Measurements from ENCODE around the gene AFAP1.
"Not testable (repeated sequence)": the region's sequence is repeated elsewhere in the genome, so short reads cannot be mapped to it uniquely, and the experiment has no call there.

Gene AFAP1

DNA sequence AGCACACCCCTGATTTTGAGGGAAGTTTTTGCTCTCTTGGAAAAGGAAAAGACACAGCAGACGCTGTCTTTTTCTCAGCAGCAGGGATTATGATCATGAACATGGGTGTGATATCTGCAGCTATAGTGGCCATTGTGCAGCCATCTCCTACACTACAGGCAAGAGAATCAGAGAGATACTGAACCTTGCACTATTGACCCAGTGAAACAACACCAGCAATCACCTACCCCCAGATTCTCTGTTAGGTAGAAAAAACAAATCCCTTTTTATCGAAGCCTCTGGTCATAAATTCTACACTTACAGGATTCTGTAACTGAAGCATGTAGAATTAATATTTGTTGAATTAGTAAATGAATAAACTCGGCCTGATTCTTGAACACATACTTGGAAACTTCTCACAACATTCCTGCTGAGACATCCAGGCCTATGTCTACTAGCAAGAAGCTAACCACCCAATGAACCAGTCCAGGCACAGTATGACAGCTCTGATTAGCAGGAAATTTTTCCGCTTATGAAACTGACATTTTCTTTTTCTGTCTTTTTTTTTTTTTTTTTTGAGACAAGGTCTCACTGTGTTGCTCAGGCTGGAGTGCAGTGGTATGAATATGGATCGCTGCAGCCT is 5.0 kb upstream of the AFAP1 start:
- no peak for DNase-seq (ENCODE audit: low spot score)

DNA sequence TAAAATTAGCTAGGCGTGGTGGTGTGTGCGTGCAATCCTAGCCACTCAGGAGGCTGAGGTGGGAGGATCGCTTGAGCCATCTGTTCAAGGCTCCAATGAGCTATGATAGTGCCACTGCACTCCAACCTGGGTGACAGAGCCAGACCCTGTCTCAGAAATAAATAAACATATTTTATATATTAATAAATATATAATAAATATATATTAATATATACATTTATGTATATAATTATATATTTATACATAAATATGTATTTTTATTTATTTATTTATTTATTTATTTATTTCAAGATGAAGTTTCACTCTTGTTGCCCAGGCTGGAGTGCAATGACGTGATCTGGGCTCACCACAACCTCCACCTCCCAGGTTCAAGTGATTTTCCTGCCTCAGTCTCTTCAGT is 4.0 kb upstream of the AFAP1 start:
- DNase-seq (ENCODE audit: low spot score) = not testable (repeated sequence)

DNA sequence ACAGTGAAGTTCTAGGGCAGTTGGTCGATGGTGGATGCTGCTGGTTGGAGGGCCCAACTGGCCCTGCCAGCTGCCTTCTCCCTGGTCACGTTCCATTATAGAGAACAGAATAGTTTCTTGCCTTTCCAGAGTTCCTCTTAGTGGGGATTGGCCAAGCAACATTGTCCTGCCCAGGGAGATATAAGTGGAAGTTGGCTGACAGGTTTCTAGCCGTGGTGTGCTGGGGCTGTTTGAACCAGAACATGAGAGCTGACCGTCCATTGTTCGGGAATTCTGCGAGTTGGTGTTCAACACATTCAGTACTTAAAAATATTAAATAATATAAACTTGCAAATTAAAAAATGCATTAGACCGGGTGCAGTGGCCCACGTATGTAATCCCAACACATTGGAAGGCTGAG is 3.5 kb upstream of the AFAP1 start:
- no peak for DNase-seq (ENCODE audit: low spot score)

DNA sequence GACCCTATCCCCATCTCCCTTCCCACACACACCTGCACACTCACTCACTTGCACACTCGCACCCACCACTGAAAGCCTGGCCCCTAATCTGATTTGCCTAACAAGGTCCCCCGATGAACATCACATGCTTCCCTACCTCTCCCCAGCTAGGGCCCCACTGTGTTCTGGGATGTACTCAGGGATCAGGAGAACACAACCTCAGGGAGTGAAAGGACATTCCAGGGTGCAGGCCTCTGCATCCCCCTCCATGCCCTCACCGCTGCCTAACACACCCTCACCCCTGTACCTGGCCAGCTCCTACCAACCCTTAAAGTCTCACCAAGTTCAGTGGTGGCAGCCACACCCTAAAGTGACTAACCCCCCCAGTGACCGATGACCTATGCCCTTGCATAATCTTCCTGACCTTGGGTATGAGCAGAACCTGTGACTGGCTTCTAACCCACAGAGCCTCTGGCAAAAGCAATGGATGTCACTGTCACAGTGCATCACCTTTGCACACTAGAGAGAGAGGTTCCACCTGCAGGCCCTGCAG is 2.4 kb upstream of the AFAP1 start:
- no peak for DNase-seq (ENCODE audit: low spot score)

DNA sequence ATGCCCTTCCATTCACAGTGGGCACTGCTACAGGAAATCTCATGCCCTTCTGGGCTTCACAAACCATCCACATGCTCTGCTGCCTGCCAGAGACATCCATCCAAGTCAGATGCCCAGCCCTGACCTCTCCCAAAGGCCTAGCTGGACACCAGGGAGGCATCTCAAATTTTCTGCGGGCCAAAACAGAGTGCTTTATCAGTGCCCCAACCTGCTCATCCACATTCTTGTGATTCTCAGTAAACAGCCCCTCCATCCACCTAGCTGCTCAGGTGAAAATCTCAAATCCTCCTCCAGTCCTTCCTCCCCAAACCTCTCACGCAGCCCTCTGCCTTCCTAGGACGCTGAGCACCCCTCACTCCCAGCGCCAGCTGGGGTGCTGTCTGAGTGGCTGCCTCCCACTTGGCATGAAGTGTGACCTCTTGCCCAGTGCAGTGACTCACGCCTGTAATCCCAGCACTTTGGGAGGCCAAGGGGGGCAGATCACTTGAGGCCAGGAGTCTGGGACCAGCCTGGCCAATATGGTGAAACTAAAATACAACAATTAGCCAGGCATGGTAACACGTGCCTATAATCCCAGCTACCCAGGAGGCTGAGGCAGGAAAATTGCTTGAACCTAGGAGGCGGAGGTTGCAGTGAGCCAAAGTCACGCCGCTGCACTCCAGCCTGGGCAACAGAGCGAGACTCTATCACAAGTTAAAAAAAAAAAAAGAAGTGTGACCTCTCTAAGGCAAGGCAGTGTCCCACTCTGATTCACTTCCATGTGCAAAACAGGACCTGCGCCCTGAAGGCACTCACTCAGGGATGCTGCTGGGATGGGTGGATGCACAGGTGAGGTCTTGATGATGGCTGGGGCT is 1.7 kb upstream of the AFAP1 start:
- no peak for DNase-seq (ENCODE audit: low spot score)

DNA sequence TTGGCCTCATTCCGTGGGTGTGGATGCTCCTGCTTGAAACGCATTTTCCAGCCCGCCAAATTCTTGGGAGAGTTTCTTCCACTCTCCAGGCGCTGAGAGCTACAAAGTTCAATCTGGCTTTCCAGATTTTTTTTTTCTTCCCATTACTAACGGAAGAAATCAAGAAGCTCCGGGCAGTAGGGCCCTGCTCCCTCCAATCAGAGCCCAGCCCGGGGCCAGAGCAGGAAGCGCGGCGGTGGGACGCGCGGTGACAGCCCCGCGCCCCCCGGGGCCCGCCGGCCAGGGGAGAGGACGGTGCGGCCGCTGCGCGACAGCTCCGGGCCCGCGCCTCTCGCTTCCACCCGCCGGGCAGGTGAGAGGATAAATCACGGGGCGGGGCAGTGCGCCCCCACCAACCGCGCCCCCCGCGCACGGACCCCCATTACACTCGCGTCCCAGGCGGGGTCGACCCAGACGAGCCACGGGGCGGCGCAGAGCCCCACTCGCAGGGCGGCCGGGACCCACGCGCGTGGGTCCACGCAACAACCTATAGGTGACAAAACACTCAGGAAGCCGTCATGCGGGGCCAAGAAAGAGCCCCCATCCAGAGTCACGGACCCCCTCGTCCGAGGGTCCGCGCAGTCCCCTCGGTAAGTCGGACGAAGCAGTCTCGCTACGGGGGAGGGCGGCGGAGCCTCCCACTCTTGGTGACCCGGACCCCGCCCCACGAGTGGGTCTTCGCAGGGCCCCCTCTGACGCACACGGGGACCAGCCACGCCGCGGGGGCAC is 868 bp downstream of the AFAP1 start:
- DNase-seq (ENCODE audit: low spot score) = peak; percentile 14

DNA sequence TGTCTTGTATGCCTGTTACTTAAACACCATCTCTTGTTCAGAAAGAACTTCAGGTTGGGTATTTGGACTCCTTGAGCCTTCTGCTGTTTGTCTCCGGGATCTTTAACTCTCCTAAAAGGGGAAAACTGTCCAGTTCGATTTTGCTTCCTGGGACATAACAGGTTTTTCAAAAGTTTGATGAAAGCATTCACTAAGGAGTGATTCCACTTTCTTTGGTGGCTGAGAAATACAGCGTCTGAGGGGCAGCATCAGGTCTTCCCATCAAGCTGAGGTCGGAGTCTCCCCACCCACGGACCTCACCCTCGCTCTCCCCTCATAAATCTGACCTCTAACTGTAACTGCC is 1.4 kb downstream of the AFAP1 start:
- DNase-seq (ENCODE audit: low spot score) = no peak

DNA sequence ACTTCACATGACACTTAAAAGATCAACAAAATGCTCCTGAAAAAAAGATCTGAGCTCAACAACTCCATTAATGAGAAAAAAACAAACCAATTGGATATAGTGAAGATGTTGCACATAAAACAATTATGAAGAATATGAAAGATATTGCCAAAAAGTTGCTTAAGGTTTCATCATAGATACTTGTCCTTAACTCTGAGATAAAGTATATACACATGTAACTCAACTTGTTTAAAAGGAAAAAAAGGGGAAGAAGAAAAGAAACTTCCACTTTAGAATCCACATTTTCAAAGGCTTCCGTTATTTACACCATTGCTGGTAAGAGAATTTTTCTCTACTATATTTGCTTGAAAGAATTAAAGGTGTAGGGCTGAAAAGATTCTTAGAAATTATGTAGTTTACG is 2.7 kb downstream of the AFAP1 start:
- DNase-seq (ENCODE audit: low spot score) = no peak

DNA sequence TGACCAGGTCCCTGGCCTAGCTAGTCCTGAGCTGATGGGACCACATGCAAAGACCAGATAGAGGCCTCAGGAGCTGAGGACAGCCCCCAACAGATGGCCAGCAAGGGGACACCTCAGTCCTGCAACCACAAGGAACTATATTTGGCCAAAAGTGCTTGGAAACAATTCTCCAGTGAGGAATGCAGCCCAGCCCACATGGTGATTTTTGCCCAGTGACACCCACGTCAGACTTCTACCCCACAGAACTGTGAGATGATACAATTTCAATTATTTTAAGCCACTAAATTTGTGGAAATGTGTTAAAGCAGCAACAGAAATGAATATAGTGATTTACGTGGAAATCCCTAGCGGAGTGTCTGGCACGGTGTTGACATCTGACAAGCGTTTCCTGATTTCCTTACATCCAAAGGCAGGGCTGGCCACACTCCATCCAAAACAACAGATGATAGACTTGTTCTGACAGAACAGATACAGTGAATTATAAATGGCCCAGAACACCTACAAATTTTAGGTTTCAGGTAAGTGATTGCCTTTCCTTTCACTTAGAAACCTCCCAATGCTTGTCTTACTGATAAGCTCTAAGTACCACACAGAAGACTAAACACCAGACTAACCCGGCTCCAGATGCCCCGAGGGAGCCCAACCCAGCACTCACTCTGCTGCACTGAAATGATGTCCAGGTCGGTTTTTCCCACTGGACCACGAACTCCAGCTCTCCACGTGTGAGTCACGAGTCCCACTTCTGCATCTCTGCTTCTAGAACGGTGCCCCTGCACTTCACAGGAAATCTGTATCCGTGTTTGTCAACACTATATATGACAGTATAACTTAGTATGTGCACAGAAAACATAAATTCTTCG is 5.8 kb downstream of the AFAP1 start:
- DNase-seq (ENCODE audit: low spot score) = no peak

DNA sequence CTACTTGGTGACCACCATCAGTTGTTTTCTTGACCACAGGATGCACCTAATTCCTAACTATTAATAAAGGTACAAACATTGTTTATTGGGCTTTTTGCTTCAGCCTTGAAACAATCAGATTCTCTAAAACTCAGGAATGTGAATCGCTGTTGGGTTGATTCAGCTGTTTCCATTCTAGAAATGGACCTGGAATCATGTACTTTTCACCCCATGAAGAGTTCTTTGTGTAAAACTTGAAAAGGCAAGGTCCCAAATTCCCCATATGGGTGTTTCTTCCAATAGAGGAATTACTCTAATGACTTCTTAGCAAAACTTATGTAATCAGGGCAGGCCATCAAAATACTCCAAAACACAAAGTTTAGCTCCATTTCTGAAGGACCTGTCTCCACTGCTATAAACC is 7.4 kb downstream of the AFAP1 start:
- DNase-seq (ENCODE audit: low spot score) = no peak

DNA sequence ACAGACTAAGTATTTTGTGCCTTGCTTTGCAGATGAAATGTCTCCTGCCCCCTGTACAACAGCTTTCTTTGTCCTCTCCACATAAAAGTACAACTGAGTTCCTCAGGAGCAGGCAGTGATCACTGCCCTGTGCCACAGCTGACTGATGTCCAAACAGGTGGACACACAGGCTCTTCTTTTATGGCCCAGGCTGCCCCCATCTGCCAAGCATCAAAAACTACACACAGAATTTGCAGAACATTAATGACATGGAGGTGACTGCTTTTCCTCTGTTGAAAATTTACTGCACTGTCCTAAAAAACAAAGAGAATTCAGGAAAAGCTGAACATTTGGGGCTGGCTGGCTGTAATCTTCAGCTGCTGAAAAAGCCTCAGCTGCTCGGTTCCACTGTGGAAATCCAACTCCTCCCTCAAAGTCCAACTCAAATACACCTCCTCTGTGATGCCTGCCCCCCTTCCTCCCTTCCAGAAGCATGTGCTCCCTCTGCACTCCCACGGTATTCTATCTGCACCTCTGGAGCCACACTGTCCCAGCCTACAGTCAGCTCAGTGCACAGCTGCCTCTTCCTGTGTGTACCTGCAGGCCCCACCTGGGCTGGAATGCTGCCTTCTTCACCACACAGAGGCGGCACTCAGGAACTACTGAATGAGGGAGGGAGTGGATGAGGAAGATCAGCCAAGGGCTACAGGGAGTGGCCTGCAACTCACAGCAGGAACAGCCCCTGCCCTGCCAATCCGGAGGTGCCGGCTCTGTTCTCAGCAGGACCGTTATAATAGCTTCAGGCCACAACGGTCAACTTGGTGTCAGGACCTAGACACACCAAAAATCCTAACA is 10.3 kb downstream of the AFAP1 start:
- peak; percentile 65 for DNase-seq (ENCODE audit: low spot score)

DNA sequence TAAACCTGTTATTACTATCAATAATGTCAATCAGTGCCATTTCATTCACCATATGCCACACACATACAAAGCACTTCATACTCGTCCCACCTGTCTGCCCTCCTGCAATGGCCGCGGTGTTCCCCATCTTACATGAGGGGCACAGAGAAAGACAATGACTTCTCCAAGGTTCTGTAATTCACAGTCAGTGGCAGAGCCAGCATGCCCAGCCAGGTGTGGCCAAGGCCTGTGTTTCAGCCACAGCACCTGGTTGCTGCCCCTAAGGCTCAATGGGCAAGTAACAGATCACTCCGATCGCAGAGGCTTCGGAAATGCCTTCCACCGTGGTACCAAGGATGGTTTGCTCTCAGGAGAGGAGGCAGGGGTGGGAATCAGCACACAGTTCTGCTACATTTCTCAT is 10.9 kb downstream of the AFAP1 start:
- no peak for DNase-seq (ENCODE audit: low spot score)

DNA sequence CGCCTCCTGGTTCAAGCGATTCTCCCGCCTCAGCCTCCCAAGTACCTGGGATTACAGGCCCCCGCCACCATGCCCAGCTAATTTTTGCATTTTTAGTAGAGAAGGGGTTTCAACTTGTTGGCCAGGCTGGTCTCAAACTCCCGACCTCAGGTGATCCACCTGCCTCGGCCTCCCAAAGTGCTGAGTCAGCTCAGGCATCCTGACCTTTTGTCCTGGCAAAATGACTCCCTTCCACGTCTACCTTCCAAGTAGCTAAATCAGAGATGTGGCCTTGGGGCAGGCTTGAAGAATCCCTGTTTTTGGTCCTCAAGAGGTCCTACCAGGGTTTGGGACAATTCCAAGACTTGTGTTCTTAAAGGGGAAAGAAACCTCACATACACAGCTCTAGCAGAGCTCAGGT is 12.8 kb downstream of the AFAP1 start:
- DNase-seq (ENCODE audit: low spot score) = no peak

DNA sequence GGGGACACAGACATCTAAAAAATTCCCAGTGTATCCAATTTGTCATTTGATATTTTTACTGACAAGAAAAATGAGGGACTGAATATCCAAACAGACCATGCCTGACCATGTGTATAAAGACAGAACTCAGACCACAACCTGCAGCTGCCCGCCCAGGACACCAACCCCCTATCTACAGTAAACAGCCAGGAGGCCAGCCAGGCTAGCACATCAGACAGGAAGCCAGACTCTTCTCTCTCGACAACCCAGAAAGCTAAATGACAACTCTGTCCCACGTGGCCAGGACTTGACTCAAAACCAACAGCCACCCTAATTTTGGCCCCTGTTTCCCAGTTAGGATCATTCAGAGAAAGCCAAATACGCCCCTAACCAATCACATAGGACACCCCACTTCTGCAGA is 15.1 kb downstream of the AFAP1 start:
- no peak for DNase-seq (ENCODE audit: low spot score)

DNA sequence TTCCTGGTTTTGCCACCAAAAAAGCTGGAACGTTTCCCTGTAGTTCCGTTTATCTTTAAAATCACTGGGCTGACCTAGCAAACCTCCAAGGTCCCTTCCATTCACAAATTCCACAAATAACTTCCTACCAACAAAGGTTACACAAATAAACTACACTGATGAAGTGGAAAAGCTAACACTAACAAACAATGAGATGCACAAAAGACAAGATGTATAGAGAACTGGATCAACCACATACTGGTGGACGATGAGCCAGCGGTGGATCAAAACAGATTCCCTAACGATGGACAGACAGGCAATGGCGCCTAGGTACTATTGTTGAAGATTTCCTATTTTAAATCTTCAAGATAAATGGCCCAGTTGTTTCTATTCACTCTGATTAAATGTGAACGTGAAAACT is 15.5 kb downstream of the AFAP1 start:
- no peak for DNase-seq (ENCODE audit: low spot score)

DNA sequence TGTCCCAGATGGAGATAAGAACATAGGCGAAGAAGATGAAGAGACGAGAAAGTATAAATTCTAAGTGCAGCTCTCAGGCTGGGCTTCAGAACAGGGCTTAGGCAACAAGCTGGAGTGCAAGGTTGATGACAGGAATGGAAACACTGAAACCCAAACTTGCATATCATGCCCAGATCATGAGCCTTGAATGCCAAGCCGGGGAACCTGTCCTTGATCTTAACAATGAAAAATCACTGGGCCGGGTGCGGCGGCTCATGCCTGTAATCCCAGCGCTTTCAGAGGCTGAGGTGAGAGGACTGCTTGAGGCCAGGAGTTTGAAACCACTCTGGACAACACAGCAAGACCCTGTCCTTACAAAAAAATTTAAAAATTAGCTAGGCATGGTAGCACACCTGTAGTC is 17.2 kb downstream of the AFAP1 start:
- DNase-seq (ENCODE audit: low spot score) = no peak

DNA sequence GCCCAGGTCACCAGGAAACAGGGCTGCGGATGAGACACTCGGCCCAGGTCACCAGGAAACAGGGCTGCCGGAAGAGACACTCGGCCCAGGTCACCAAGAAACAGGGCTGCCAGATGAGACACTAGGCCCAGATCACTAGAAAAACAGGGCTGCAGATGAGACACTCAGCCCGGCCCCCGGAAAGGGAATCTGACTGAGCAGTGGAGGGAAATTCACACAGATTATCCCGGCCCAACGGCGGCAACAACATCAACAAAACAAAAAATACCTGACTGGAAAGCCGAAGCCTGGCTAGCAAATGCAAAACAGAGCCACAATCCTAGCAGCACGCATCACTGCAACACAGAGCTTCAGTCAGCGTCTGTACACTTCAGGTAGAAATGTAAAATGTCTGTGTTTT is 20.7 kb downstream of the AFAP1 start:
- no peak for DNase-seq (ENCODE audit: low spot score)

DNA sequence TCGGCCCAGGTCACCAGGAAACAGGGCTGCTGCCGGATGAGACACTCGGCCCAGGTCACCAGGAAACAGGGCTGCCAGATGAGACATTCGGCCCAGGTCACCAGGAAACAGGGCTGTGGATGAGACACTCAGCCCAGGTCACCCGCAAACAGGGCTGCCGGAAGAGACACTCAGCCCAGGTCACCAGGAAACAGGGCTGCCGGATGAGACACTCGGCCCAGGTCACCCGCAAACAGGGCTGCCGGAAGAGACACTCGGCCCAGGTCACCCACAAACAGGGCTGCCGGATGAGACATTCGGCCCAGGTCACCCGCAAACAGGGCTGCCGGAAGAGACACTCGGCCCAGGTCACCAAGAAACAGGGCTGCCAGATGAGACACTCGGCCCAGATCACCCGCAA is 21.5 kb downstream of the AFAP1 start:
- not testable (repeated sequence) for DNase-seq (ENCODE audit: low spot score)

DNA sequence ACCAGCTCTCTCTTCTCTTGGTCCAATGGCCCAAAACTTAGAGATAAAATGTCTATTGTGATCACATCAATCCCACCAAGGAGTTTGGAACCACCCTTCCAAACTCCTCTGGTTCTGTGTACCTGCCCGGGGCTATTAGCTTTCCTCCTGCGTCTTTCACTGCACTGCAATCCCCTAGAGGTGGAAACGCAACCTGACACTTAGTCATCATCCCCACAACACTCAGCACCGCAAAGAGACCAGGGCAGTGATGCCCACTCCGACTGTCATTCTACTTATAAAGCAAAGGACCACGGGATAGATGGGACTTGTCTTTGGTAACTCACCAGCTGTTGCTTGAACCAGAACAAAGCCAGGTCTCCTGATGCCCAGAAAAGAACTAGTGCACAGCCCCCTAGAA is 22.0 kb downstream of the AFAP1 start:
- DNase-seq (ENCODE audit: low spot score) = no peak

DNA sequence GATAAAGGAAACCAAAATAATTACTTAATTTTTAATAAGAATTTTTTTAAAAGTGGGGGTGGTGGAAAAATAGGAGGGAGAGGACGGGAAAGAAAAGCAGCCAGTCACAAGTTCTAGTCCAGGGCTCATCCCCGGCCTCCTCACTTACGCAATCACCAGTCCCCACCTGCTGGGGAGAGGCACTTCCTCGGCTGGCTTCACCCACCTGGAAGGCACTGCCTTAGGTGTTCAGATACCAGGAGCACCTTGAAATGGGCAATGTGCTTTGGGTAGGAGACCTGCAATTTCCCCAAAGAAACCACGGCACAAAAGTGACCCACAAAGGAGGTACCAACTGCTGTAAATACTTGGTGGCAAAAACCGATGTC is 23.8 kb downstream of the AFAP1 start:
- no peak for DNase-seq (ENCODE audit: low spot score)

DNA sequence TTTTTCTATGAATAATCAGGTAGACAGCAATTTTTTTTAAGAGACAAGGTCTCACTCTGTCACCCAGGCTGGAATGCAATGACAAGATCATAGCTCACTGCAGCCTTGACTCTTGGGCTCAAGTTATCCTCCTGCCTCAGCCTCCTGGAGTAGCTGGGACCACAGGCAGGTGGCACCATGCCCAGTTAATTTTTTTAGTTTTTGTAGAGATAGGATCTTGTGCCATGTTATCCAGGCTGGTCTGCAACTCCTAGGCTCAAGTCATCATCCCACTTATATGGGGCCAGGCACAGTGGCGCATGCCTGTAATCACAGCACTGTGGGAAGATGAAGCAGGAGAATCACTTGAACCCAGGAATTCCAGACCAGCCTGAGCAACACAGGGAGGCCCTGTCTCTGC is 26.8 kb downstream of the AFAP1 start:
- DNase-seq (ENCODE audit: low spot score) = no peak

Data from LoVo (cell line).